Parathyroid adenoma (tissue), 2 donors: ENCODE measurements around the gene ZBTB9.

Experiments used
- H2AFZ ChIP-seq: fragments of 300-600 bp; sonication (generic); one replicate; pipeline ENCODE4 v1.7.0; 2017; ENCODE audit warnings: antibody characterized with exemption, mild to moderate bottlenecking
- H3K27ac ChIP-seq: fragments of 300-600 bp; sonication (generic); one replicate; pipeline ENCODE4 v1.7.0; 2017
- H3K27me3 ChIP-seq: fragments of 300-600 bp; sonication (generic); one replicate; pipeline ENCODE4 v1.7.0; 2017; ENCODE audit warnings: low read length; ENCODE audit not compliant: control insufficient read depth, insufficient read depth
- H3K36me3 ChIP-seq: fragments of 300-600 bp; sonication (generic); one replicate; pipeline ENCODE4 v1.7.0; 2017; ENCODE audit warnings: low read length; ENCODE audit not compliant: control insufficient read depth, insufficient read depth
- H3K4me1 ChIP-seq: fragments of 300-600 bp; sonication (generic); one replicate; pipeline ENCODE4 v1.7.0; 2017; ENCODE audit warnings: control low read depth
- H3K4me2 ChIP-seq: fragments of 300-600 bp; sonication (generic); one replicate; pipeline ENCODE4 v1.7.0; 2017; ENCODE audit warnings: low read length
- H3K4me3 ChIP-seq: fragments of 300-600 bp; sonication (generic); one replicate; pipeline ENCODE4 v1.7.0; 2017; ENCODE audit warnings: low read depth, low read length
- H3K79me2 ChIP-seq: fragments of 300-600 bp; sonication (generic); one replicate; pipeline ENCODE4 v1.7.0; 2017; ENCODE audit warnings: control low read depth
- H3K9ac ChIP-seq: fragments of 300-600 bp; sonication (generic); one replicate; pipeline ENCODE4 v1.7.0; 2017; ENCODE audit warnings: mild to moderate bottlenecking
- H3K9me3 ChIP-seq: fragments of 300-600 bp; sonication (generic); one replicate; pipeline ENCODE4 v1.7.0; 2017; ENCODE audit warnings: low read length; ENCODE audit not compliant: control insufficient read depth
- TF ChIP-seq, protein P1 (sequence below): fragments of 300-600 bp; sonication (generic); IDR thresholded peaks from one replicate; pipeline ENCODE4 v1.7.0; 2017; ENCODE audit warnings: antibody characterized with exemption, mild to moderate bottlenecking
- donor health status: primary hyperparathyroidism.

ZBTB9 gene

GRCh38 chr6:33490198-33490597 lies 35.8 kb downstream of the ZBTB9 start:
- H3K9me3 ChIP-seq: no peaks in the 10 kb centered on the region
- H3K79me2 ChIP-seq: no peaks in the 10 kb centered on the region
- H3K4me3 ChIP-seq: no peak overlapping the region
- no peak overlapping the region for H3K9ac ChIP-seq
- H3K36me3 ChIP-seq: no peaks in the 10 kb centered on the region
- H2AFZ ChIP-seq: no peak overlapping the region
- TF ChIP-seq, protein P1, sequence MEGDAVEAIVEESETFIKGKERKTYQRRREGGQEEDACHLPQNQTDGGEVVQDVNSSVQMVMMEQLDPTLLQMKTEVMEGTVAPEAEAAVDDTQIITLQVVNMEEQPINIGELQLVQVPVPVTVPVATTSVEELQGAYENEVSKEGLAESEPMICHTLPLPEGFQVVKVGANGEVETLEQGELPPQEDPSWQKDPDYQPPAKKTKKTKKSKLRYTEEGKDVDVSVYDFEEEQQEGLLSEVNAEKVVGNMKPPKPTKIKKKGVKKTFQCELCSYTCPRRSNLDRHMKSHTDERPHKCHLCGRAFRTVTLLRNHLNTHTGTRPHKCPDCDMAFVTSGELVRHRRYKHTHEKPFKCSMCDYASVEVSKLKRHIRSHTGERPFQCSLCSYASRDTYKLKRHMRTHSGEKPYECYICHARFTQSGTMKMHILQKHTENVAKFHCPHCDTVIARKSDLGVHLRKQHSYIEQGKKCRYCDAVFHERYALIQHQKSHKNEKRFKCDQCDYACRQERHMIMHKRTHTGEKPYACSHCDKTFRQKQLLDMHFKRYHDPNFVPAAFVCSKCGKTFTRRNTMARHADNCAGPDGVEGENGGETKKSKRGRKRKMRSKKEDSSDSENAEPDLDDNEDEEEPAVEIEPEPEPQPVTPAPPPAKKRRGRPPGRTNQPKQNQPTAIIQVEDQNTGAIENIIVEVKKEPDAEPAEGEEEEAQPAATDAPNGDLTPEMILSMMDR: no peak
- no peak overlapping the region for H3K27ac ChIP-seq
- no peak overlapping the region for H3K4me2 ChIP-seq
- H3K27me3 ChIP-seq: no peaks in the 10 kb centered on the region
- no peaks in the 10 kb centered on the region for H3K4me1 ChIP-seq

DNA sequence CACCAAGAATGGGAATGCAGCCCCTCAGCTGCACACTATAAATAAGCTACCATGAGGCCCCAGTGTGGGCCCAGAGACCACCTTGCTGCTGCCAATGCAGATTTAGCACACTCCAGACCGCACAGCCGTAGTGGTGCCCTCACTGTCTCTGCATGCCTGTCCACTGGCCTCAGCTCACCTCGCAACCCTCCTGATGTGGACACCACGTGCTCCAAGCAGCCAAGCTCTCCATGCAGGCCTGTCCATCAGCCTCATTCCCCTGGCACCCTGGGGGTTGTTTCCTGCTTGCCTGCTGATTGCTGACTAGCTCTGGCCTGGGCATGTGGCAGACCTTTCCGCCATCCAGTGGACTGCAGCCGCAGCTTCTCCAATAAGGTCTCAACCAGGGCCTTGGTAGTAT lies 36.2 kb downstream of the ZBTB9 start:
- Histone ChIP-seq H3K4me2 (no peak overlapping the region), H3K36me3 (no peaks in the 10 kb centered on the region), H3K27me3 (no peaks in the 10 kb centered on the region), H3K27ac (no peak overlapping the region), H2AFZ (no peak overlapping the region), H3K4me1 (no peaks in the 10 kb centered on the region), H3K9ac (no peak overlapping the region), H3K79me2 (no peaks in the 10 kb centered on the region), H3K4me3 (no peak overlapping the region), H3K9me3 (no peaks in the 10 kb centered on the region)
- TF ChIP-seq, protein P1: no peak

- H3K4me3 ChIP-seq: no peak overlapping the region
- H3K36me3 ChIP-seq: no peaks in the 10 kb centered on the region
- H2AFZ ChIP-seq: no peak overlapping the region
- no peaks in the 10 kb centered on the region for H3K79me2 ChIP-seq
- no peaks in the 10 kb centered on the region for H3K27me3 ChIP-seq
- H3K4me2 ChIP-seq: no peak overlapping the region
- TF ChIP-seq, protein P1: no peak
- H3K4me1 ChIP-seq: no peaks in the 10 kb centered on the region
- H3K9me3 ChIP-seq: no peaks in the 10 kb centered on the region
- no peak overlapping the region for H3K27ac ChIP-seq
- H3K9ac ChIP-seq: no peak overlapping the region
These were observed 37.7 kb downstream of the ZBTB9 start for GRCh38 chr6:33492093-33492492.

- no peaks in the 10 kb centered on the region for H3K9me3 ChIP-seq
- no peak overlapping the region for H2AFZ ChIP-seq
- no peaks in the 10 kb centered on the region for H3K36me3 ChIP-seq
- no peaks in the 10 kb centered on the region for H3K79me2 ChIP-seq
- no peak overlapping the region for H3K9ac ChIP-seq
- H3K4me2 ChIP-seq: no peak overlapping the region
- H3K4me1 ChIP-seq: no peaks in the 10 kb centered on the region
- no peak overlapping the region for H3K27ac ChIP-seq
- H3K4me3 ChIP-seq: no peak overlapping the region
- TF ChIP-seq, protein P1: no peak
- H3K27me3 ChIP-seq: no peaks in the 10 kb centered on the region
These were observed 42.8 kb downstream of the ZBTB9 start for GRCh38 chr6:33497157-33497556.

- Histone ChIP-seq H3K4me2 (no peak overlapping the region), H3K27me3 (no peaks in the 10 kb centered on the region), H2AFZ (no peak overlapping the region), H3K27ac (no peak overlapping the region), H3K9ac (no peak overlapping the region), H3K79me2 (no peaks in the 10 kb centered on the region), H3K4me3 (no peak overlapping the region), H3K36me3 (no peaks in the 10 kb centered on the region), H3K4me1 (no peaks in the 10 kb centered on the region), H3K9me3 (no peaks in the 10 kb centered on the region)
- TF ChIP-seq, protein P1: no peak
These were observed 48.1 kb downstream of the ZBTB9 start for GRCh38 chr6:33502486-33502885.
